Activated naive CD4-positive, alpha-beta T cell treated with anti-CD3 and anti-CD28 coated beads, Interleukin-2, amount 50 U/mL, for 16 hours (primary cell): ENCODE results near the gene STAG1.
"Not testable (repeated sequence)": the region's sequence is repeated elsewhere in the genome, so short reads cannot be mapped to it uniquely, and the experiment has no call there.

ENCODE experiments used
- DNase-seq: peaks from one replicate; pipeline ENCODE4 v3.0.0-alpha.2; 2020

STAG1 gene

DNA sequence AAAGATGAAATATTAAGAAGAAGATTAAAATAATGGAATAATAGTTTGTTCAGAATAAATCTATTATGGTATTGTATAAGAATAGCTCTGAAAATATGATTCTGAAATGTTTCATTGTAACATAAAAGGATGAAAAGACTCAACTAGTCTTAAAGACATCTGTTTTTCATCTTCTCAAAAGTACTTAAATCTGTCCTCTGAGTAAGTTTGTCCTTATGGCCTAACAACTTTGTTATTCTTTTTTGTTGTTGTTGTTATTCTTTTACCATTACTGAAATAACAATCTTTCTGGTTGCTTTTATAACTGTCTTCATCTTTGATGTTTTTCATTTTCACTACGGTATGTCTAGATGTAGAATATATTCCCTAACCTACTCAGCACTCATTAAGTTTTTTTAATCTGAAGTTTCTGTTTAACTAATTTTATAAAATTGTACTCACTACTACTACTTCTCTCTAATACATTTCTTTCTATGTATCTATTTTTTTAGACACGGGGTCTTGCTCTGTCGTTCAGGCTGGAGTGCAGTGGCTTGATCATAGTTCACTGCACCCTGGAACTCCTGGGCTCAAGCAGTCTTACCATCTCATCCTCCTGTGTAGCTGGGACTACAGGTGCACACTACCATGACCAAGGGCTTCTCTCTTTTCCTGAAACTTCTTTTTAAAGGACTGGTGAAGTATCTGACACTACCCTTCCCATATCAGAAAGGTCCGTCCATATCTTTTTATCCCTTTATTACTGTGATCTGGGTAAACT lies 261.4 kb downstream of the STAG1 start:
- DNase-seq: no peak

DNA sequence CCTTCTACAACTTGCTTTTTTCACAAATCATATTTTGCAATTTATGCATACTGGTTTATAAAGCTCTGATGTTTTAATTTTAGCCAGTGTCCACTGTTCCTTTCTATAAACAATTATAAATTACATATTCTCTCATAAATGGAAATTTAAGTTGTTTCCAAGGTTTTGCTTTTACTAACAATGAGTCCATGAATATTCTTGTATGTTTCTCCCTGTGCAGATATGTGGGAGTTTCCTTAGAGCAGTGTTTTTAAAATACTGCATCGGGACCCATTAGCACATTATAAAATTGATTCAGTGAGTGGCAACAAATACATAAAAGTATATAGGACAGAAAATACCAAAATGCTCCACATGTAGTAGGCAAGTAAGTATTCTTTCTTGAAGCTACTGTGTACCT lies 266.4 kb downstream of the STAG1 start:
- no peak for DNase-seq

DNA sequence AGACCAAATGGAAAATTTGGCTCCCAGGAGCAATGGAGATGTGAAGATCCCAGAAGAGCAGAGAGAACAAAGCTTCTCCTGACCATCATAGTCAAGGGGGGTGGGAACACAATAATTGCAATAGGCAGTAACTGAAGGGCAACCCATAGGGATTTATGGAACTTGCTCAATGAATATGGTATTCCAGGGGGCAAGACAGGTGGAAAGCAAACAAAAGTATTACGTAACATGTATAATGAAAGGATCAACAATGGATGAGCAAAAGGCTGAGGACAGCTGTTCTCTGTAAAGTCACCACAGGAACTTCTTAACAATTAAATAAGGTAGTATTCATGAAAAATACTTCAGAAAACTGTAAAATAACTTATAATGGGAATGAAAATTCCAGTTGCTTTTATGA lies 275.9 kb downstream of the STAG1 start:
- DNase-seq: no peak

DNA sequence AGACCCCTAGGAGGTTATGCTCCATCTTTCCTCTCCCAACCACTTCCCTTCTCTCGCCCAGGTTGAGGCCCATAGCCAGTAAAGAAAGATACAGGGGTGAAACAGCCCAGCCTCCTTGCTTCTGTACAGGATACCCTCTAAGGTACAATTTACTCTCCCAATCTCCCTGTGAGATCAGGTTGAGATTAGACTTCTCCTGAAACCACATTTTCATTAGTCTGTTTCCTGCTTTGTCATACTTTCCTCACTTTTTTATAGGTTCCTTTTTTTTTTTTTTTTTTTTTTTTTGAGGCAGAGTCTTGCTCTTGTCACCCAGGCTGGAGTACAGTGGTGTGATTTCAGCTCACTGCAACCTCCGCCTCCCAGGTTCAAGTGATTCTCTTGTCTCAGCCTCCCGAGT lies 277.3 kb downstream of the STAG1 start:
- not testable (repeated sequence) for DNase-seq

DNA sequence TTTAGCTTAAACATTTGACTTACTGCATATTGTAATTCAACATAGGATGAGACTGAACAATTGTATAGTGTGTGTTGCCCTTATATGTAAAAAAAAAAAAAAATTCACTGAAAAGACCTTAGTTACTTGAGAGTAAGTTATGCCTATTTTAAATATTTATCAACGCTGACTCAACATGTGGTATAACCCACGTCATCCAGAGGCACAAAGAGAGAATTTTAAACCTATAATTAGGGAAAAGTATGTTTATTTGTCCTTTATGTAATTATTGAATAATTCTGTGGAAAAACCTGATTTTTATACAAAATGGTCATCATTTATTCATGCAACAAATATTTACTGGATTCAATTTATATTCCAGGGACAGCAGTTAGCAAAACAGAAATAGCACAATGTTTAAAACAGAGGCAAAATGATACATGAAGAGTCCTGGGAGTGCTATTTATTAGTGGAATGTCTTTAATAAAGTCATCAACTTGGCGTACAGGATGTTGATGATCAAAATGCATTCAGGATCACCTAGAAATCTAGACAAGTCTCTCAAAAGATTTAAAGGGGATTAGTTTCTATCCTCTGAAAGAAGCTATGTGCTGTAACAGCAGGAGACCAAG lies 278.4 kb downstream of the STAG1 start:
- no peak for DNase-seq

DNA sequence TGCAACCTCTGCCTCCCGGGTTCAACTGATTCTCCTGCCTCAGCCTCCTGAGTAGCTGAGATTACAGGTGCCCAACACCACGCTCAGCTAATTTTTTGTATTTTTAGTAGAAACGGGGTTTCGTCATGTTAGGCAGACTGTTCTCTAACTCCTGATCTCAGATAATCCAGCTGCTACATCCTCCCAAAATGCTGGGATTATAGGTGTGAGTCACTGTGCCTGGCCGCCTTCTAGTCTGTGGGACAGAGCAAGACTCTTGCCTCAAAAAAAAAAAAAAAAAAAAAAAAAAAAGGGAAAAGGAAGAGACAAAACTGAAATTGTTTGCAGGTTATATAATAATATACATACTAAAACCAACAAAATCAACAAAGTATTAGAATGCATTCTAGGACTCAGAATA lies 286.9 kb downstream of the STAG1 start:
- DNase-seq: no peak

DNA sequence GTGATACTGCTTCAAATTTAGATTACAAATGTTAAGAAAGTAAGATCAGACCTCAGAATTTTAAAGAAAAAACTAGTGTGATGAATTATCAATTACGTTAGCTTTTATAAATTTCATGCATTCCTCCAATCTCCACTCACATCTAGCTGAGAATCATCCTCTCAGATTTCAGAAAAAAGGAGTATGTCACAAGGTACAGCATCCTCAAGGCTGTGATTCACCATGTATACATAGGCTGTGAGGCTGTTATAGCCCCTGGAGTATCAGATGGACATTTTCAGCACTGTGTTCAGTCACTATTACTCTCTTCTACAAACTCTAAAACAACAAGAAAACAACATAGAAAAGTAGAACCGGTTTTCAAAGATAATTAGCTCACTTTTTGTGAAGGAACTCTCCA lies 287.7 kb downstream of the STAG1 start:
- DNase-seq: no peak

DNA sequence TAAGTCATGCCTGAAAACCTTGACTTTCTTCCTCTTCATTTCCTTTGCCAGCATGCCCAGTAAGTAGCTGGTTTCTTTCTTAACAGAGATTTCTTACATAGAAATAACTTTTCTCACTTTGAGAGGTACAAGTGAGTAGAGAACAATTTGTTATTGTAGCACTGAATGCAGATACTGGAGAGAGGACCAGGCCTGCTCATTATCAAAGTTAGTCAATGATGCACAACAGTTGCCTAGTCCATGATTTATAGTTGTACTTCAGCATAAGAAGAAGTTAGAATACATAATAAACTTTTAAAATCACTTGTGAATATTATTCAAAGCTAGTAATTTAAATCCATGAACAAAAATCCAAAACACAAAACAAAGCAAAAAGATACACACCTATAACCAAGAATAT lies 289.0 kb downstream of the STAG1 start:
- no peak for DNase-seq

DNA sequence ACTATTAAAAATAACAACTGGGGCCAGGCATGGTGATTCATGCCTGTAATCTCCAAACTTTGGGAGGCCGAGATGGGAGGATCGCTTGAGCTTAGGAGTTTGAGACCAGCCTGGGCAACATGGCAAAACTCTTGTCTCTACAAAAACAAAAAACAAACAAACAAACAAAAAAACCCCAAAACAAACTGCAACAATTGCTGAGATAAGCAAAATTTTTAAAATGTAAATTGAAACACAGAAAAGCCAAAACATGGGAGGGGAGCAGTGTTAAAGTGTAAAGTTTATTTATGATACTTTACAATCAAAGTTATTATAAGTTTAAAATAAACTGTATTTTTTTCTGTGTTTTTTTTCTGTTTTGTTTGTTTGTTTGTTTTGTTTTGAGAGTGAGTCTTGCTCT lies 294.4 kb downstream of the STAG1 start:
- DNase-seq: no peak

DNA sequence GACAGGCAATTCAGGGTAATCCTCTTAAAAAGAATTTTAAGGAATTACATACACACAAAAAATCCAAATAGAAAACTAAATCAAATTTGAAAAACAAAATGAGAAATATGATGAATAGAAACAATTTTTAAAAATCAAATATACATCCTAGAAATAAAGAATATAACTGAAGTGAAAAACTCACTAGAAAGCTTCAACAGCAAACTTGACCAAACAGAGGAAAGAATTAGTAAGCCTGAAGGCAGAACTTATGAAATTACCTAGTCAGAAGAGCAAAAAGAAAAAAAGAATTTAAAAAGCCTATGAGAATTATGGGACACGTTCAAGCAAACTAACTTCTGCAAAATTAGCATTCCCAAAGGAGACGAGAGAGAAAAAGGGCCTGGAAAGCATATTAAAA lies 296.0 kb downstream of the STAG1 start:
- no peak for DNase-seq

DNA sequence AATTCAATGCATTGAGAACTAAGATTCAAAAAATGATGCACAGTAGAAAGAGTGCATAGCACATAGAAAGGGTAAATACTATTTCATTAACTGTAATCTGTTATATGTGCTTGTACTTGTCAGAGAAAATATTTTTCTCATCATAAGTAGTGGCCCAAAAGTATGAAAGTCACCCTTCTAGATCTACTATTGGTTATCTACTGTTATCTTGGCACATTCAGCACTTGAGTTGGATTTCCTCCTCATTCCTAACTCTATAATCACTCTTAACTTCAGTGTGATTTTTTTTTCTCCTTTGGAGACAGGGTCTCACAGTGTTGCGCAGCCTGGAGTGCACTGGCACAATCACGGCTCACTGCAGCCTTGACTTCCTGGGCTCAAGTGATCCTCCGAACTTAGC lies 307.6 kb downstream of the STAG1 start:
- DNase-seq: no peak

DNA sequence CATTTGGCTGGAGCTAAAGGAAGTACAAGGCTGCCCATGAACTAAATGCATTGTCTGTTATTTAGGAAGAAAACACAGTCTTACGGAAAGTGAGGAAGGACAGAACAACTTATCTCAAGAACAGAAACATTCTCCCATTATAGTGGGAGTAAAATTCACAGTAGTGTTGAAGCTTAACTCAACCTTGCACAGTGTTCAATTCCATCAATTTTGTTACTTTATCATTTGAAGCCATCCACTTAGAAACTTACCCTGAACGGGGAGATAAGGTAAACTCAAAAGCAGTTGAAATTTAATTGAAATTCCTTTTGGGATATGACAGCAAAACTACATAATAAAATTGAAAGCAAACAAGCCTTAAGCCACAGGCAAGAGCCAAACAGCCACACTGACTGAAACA lies 315.1 kb downstream of the STAG1 start:
- DNase-seq: no peak

DNA sequence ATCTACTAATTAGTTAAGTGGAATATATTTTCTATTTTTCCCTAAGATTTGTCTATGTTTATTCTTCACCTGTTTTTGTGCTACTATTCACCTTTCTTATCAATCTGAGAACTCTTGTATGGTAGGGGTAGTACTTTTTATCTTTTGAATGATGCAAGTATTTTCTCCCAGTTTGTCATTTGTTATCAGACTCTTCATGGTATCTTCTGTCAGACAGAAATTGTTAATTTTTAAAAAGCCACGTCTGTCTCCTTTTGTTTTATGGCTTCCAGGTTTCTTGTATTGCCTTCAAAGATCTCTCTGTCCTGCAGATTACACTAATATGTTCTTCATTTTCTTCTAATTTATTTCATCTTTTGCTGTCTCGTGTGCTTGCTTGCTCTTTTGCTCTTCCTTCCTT lies 317.7 kb downstream of the STAG1 start:
- no peak for DNase-seq

DNA sequence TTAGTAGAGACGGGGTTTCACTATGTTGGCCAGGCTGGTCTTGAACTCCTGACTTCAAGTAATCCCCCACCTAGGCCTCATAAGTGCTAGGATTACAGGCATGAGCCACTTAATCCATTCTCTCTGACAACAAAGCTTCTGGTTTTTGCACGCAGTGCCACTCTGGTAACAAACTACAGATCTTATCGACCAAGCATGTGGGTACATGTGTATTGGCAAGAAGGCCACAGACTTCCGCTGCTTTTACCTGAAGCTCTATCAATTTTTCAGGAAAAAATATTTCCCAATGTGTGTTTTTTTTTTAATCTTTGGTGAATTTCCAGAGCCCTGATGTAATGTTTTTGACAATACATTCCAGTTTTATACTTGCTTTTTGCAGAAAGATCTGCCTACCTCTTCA lies 319.5 kb downstream of the STAG1 start:
- DNase-seq: no peak

DNA sequence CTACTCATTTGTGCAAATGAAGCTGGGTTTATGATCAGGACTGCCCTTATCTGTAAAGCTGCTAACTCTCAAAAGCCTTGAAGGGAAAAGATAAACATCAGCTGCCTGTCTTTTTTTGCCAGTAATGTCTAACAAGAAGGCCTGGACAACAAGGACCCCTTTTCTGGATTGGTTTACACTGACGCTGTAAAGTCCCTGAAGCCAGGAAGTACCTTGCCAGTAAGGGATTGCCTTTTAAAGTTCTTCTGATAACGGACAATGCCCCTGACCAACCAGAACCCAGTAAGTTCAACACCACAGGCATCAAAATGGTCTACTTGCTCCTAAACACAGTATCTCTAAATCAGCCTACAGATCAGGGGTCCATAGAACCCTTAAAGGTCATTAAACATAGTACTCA lies 324.0 kb downstream of the STAG1 start:
- no peak for DNase-seq

DNA sequence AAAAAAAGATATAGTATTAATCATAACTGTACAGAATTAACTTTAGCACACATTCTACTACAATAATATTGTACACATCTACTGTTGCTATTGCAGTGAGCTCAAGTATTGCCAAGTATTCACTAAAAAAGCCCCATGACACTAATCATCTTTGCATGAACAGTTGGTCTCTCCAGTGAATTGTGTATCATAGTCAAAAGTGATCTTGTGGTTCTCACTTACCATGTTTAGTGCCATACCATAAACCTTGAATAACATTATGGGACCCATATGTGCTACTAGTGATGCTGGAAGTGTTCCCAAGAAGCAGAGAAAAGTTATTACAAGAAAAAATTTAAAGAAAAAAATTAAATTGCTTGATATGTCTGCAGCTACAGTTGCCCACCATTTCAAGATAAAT lies 324.9 kb downstream of the STAG1 start:
- no peak for DNase-seq

DNA sequence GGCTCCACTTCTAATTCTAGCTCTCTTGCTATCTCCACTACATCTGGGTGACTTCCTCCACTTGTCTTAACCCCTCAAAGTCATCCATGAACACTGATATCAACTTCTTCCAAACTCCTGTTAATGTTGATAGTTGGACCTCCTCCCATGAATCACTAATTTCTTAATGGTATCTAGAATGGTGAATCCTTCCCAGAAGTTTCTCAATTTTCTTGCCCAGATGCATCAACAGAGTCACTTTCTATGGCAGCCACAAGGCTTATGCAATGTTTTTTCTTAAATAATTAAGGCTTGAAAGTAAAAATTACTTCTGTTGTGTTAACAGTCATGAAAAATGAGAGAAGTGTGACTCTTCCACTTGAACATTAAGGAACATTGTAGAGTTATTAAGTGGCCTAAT lies 337.7 kb downstream of the STAG1 start:
- DNase-seq: no peak

DNA sequence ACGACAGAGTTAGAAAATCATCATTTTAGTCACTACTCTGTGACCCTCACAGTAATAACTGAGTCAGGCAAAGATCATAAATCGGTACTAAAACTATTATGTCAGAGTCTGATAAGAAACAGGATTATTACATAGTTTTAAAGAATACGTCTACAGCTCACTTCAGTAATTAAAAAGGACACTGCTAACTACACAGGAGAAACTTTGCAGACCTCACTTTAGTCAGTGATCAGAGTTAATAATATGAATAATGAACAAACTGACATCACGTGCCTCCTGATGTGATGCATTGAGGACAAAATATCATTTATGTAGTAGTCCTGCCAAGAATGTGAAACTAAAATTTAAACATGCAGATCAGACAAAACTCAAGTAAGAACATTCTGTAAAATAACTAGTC lies 339.9 kb downstream of the STAG1 start:
- no peak for DNase-seq

DNA sequence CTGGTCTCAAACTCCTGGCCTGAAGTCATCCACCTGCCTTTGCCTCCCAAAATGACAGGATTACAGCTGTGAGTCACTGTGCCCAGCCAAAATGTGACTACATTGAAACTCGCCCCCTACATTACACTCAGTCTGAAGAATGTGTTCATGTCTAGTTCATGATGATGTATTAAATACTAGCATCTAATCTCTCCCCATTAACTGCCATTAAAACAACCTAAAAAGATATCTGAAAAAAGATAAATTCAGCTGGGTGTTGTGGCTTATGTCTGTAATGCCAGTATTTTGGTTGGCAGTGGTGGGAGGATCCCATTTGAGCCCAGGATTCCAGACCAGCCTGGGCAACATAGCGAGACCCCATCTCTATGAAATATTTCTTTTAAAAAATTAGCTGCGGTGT lies 342.6 kb downstream of the STAG1 start:
- DNase-seq: no peak

DNA sequence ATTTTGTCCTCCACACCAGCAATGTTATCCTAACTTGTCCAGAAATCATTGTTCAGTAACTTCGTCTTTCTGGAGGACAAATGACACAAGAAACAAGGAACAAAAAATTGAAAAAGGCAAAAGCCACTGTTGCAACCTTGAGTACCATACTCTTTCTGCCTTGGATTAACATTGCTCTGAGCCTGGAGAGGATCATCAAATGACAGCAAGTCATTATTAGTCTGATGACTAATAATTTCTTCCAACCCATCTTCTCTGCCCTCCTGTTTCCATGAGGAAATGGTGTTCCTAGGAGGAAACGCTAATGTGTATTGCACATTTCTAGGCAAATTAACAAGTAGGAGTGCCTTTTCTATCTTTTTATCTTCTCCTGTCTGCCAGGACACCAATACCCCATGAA lies 348.1 kb downstream of the STAG1 start:
- DNase-seq: no peak

DNA sequence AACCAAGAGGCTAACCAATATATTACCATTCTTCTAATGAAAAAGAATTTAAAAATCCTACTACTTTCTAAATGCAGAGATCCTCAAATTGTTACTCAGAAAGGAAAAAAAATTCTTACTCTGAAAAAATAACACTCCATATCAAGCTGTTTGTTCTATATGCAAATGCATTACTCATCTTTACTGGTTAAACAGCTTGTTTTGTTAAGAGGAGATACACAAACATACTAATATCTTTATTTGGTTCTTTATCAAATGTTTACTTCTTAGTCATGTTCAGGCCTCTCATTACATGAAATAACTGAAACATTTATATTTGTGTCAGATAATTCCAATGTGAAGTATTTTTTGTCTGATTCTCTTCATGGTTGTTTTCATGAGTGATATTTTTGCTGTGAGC lies 355.3 kb downstream of the STAG1 start:
- DNase-seq: no peak

DNA sequence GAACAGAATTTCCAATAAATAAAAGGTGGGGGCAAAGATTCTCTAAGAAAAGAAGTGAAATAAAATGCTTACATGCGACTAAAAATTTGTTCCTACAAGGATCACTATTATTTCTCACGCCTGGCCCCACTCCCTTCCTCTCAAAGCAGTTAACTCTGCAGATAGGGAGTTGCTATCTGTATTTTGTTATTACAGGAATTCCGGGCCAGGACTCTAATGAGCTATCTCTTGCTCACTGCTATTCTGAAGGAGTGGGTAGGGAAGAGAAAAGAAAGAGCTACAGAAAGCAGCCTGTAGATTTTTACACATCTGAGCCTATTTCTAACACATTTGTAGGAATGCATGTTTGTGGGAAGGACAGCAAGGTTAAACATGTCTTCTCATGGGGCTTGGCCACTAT lies 361.6 kb downstream of the STAG1 start:
- no peak for DNase-seq

DNA sequence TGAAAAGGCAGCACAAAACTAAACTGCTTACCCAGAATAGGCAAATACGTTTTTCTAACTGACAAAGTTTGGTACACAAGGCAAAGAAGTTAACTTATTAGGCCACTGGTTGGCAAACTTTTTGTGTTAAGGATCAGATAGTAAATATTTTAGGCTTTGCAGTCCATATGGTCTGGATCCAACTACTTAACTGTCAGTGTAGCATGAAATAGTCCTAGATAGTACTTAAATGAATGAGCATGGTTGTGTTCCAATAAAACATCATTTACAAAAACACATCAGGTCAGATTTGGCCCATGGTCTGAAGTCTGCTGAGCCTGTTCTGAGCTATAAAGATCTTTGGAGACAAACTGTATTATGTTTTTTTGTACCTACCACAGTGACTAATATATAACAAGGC lies 365.1 kb downstream of the STAG1 start:
- no peak for DNase-seq

DNA sequence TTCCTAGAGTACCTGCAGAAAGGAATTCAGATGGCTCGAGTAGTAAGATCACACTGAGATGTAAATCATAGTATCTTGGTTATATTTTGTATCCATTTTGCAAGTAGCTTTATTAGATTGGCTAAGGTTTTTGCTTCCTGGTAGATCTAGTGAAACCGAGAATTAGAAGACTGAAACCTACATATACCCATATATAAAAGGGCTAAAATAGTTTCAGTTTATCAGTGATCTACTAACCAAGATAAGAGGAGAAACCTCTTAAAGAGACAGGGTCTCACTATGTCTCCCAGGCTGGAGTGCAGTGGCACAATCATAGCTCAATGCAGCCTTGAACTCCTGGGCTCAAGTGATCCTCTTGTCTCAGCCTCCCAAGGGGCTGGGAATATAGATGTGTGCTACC lies 366.7 kb downstream of the STAG1 start:
- DNase-seq: no peak

DNA sequence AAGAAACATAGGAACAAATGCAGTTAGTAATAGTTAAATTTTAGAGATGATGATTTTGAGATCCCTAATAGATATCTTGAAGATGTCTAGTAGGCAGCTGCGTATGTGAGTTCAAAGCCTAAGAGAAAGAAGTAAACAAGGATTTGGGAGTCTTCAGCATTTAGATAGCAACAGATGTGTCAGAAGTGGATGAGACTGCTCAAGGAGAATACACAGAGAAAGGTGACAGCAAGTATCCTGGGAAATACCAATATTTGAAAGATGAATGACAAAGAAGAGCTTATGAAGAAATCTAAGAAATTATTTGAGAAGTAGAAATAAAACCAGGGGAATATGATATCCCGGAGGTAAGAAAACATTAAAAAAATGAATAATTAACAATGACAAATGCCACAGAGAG lies 371.1 kb downstream of the STAG1 start:
- no peak for DNase-seq
